Right lobe of liver (tissue), 4 donors: Measurements from ENCODE around the gene IFITM10.

ENCODE experiments used
- POLR2A ChIP-seq: fragments of 450-650 bp; IDR thresholded peaks from one replicate; pipeline ENCODE4 v1.6.1; 2017; ENCODE audit warnings: antibody characterized with exemption, mild to moderate bottlenecking
- TF ChIP-seq, protein P1 (sequence below), 4 donors: fragments of 200-600 bp in 3 of 4; fragments of 450-650 bp in 1 of 4; IDR thresholded peaks; one replicate each; pipeline versions ENCODE4 v1.5.1 to v1.8.0; 2016 to 2022; ENCODE audit warnings: antibody characterized with exemption in 4 of 4, mild to moderate bottlenecking in 2 of 4
- donor health status: DM: no; HTN: no; CAD: no.
- donor health status: DM: no; HTN: no; CAD: no.
- donor health status: DM: no; HTN: yes; CAD: no.

DNA sequence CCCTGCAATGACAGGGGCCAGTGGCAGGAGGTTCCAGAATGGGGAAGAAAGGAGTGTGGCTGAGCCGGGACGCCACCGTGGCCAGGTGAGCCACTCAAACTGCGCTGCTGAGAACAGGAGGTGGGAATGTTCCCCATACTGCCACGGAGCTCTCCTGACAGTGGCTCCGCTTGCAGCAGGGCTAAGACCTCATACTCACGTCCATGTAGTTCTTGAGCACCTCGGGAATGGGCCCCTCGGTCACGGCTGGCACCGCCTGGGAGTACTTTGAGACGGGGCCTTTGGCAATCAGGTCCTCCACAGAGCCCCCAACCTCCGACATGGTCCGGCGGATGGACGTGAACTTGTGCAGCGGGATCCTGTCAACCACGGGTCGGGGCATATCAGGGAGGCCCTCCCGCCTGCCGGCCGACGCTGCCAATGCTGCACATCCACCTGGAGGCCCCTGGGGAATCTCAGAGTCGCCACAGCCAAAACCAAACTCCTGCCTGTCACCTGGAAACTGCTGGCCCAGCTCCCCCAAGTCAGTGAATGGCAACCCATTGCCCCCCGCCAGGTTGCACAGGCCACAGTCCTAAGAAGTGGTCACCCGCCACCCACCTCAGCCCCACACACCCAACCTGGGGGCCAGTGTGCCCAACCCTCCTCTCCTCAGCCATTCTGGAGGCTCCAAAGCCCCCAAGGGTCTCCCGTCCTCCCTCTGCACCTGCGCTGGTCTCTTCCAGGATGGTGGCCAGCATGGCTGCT lies 10.9 kb upstream of the IFITM10 start:
- TF ChIP-seq, protein P1, sequence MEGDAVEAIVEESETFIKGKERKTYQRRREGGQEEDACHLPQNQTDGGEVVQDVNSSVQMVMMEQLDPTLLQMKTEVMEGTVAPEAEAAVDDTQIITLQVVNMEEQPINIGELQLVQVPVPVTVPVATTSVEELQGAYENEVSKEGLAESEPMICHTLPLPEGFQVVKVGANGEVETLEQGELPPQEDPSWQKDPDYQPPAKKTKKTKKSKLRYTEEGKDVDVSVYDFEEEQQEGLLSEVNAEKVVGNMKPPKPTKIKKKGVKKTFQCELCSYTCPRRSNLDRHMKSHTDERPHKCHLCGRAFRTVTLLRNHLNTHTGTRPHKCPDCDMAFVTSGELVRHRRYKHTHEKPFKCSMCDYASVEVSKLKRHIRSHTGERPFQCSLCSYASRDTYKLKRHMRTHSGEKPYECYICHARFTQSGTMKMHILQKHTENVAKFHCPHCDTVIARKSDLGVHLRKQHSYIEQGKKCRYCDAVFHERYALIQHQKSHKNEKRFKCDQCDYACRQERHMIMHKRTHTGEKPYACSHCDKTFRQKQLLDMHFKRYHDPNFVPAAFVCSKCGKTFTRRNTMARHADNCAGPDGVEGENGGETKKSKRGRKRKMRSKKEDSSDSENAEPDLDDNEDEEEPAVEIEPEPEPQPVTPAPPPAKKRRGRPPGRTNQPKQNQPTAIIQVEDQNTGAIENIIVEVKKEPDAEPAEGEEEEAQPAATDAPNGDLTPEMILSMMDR (IDR thresholded peaks at IDR 0.05), result no peak
- no peak for TF ChIP-seq POLR2A
